SU-DHL-6 (cell line): ENCODE data around the gene HOXD12.

Experiments
- H2AFZ ChIP-seq: fragments of 200-600 bp; sonication (generic); 2 replicates; pipeline ENCODE4 v1.6.1; 2014; ENCODE audit warnings: low read depth, mild to moderate bottlenecking, moderate library complexity, mixed read lengths, antibody characterized with exemption, low read length; ENCODE audit not compliant: severe bottlenecking
- H3F3A ChIP-seq: fragments of 200-600 bp; shearing (Covaris generic); 2 replicates; pipeline ENCODE4 v1.6.0; 2016; ENCODE audit warnings: antibody characterized with exemption, mild to moderate bottlenecking; ENCODE audit not compliant: insufficient read depth
- H3K27ac ChIP-seq: fragments of 200-600 bp; sonication (generic); 2 replicates; pipeline ENCODE4 v1.5.1; 2016; ENCODE audit warnings: low read depth, mild to moderate bottlenecking, low read length, moderate library complexity, mixed read lengths
- H3K27me3 ChIP-seq: fragments of 200-600 bp; sonication (generic), shearing (Covaris generic); 2 replicates; pipeline ENCODE4 v1.6.0; 2014; ENCODE audit warnings: mild to moderate bottlenecking, low read length
- H3K36me3 ChIP-seq: fragments of 200-600 bp; sonication (generic); 2 replicates; pipeline ENCODE4 v1.6.1; 2014; ENCODE audit warnings: mild to moderate bottlenecking, low read length, mixed read lengths
- H3K4me2 ChIP-seq: fragments of 300-600, 200-600 bp; shearing (Covaris generic), sonication (generic); 2 replicates; pipeline ENCODE4 v1.6.0; 2014; ENCODE audit warnings: low read length, low read depth, mild to moderate bottlenecking; ENCODE audit not compliant: poor library complexity, severe bottlenecking
- H3K4me3 ChIP-seq: fragments of 200-600 bp; sonication (generic); 2 replicates; pipeline ENCODE4 v1.5.1; 2014; ENCODE audit warnings: antibody characterized with exemption, low read length, mild to moderate bottlenecking, mixed read lengths; ENCODE audit not compliant: insufficient read depth, poor library complexity, severe bottlenecking
- H3K79me2 ChIP-seq: fragments of 200-600 bp; sonication (generic); 2 replicates; pipeline ENCODE4 v1.6.1; 2014; ENCODE audit warnings: mild to moderate bottlenecking, low read length, moderate library complexity; ENCODE audit not compliant: insufficient read depth
- H3K9ac ChIP-seq: fragments of 200-600 bp; sonication (generic); 2 replicates; pipeline ENCODE4 v1.7.0; 2014; ENCODE audit warnings: mild to moderate bottlenecking, low read length
- H3K9me2 ChIP-seq: fragments of 200-600 bp; sonication (generic); replicated peaks from 2 replicates; pipeline ENCODE4 v1.6.1; 2014; ENCODE audit warnings: low read length; ENCODE audit not compliant: insufficient read depth
- H3K9me3 ChIP-seq: fragments of 200-600 bp; sonication (generic); 2 replicates; pipeline ENCODE4 v1.6.1; 2014; ENCODE audit warnings: low read length, mixed read lengths; ENCODE audit not compliant: insufficient read depth
- H4K20me1 ChIP-seq: fragments of 200-600 bp; sonication (generic); 2 replicates; pipeline ENCODE4 v1.6.1; 2014; ENCODE audit warnings: low read depth, mild to moderate bottlenecking, antibody characterized with exemption, low read length, moderate library complexity, mixed read lengths
- CTCF ChIP-seq: fragments of 200-600 bp; sonication (generic); IDR thresholded peaks from one replicate; pipeline ENCODE4 v1.5.1; 2017; ENCODE audit warnings: antibody characterized with exemption, mild to moderate bottlenecking, low read length, moderate library complexity; ENCODE audit not compliant: insufficient read depth, poor library complexity, severe bottlenecking
- EZH2phosphoT487 ChIP-seq: fragments of 200-600 bp; sonication (generic), shearing (Covaris generic); conservative IDR thresholded peaks from 2 replicates; pipeline ENCODE4 v1.6.1; 2018; ENCODE audit warnings: mild to moderate bottlenecking, antibody characterized with exemption, low read length, moderate library complexity, mixed read lengths

HOXD12 gene

GRCh38 chr2:176147800-176148496 lies 48.4 kb downstream of the HOXD12 start:
- Histone ChIP-seq H3K9me3 (no peaks in the 10 kb centered on the region), H3K79me2 (no peaks in the 10 kb centered on the region), H3K4me3 (no peak overlapping the region), H3F3A (no peaks in the 10 kb centered on the region), H3K9me2 (no peaks in the 10 kb centered on the region), H3K9ac (no peak overlapping the region), H3K36me3 (no peaks in the 10 kb centered on the region), H3K27ac (no peak overlapping the region), H3K27me3 (no peaks in the 10 kb centered on the region), H3K4me2 (no peak overlapping the region), H4K20me1 (no peaks in the 10 kb centered on the region), H2AFZ (no peak overlapping the region)
- TF ChIP-seq EZH2phosphoT487 (no peak), CTCF (no peak)

GRCh38 chr2:176148751-176149421 lies 49.3 kb downstream of the HOXD12 start:
- TF ChIP-seq EZH2phosphoT487 (no peak), CTCF (no peak)
- Histone ChIP-seq H4K20me1 (no peaks in the 10 kb centered on the region), H3K9ac (no peak overlapping the region), H3K36me3 (no peaks in the 10 kb centered on the region), H3K9me3 (no peaks in the 10 kb centered on the region), H3K4me2 (no peak overlapping the region), H3F3A (no peaks in the 10 kb centered on the region), H3K4me3 (no peak overlapping the region), H2AFZ (no peak overlapping the region), H3K27me3 (no peaks in the 10 kb centered on the region), H3K79me2 (no peaks in the 10 kb centered on the region), H3K27ac (no peak overlapping the region), H3K9me2 (no peaks in the 10 kb centered on the region)

GRCh38 chr2:176149481-176149938 lies 49.9 kb downstream of the HOXD12 start:
- no peak overlapping the region for H3K27ac ChIP-seq
- no peaks in the 10 kb centered on the region for H4K20me1 ChIP-seq
- no peaks in the 10 kb centered on the region for H3K9me2 ChIP-seq
- no peaks in the 10 kb centered on the region for H3K36me3 ChIP-seq
- H3K9me3 ChIP-seq, result no peaks in the 10 kb centered on the region
- no peaks in the 10 kb centered on the region for H3K27me3 ChIP-seq
- TF ChIP-seq CTCF (no peak), EZH2phosphoT487 (no peak)
- H3K4me3 ChIP-seq, result no peak overlapping the region
- H3F3A ChIP-seq, result no peaks in the 10 kb centered on the region
- no peak overlapping the region for H3K4me2 ChIP-seq
- no peaks in the 10 kb centered on the region for H3K79me2 ChIP-seq
- no peak overlapping the region for H3K9ac ChIP-seq
- no peak overlapping the region for H2AFZ ChIP-seq
